Smooth muscle cell (in vitro differentiated cells): Measurements from ENCODE around the gene PRSS50. TPM values are rescaled to one million over a fixed set of nuclear protein-coding genes. Genes with fewer than 3 reads are reported as not detected.

Source experiments
- DNase-seq: peaks from one replicate; lab custom pipeline; 2025; ENCODE audit not compliant: unreplicated experiment; lab: John Stamatoyannopoulos, UW
- H2AFZ ChIP-seq: fragments of 200-600 bp; sonication (generic); 2 replicates; pipeline ENCODE4 v1.6.0; 2016; ENCODE audit warnings: antibody characterized with exemption, low read depth, mild to moderate bottlenecking
- H3F3A ChIP-seq: fragments of 200-600 bp; sonication (generic); 2 replicates; pipeline ENCODE4 v1.6.0; 2017; ENCODE audit warnings: antibody characterized with exemption, low read depth
- H3K27ac ChIP-seq: fragments of 200-600 bp; sonication (generic); 2 replicates; pipeline ENCODE4 v1.5.1; 2016; ENCODE audit warnings: low read depth, mild to moderate bottlenecking
- H3K27me3 ChIP-seq: fragments of 200-600 bp; sonication (generic); 2 replicates; pipeline ENCODE4 v1.6.1; 2016; ENCODE audit warnings: low read depth, mild to moderate bottlenecking
- H3K36me3 ChIP-seq: fragments of 200-600 bp; sonication (generic); 2 replicates; pipeline ENCODE4 v1.5.1; 2016; ENCODE audit warnings: low read depth
- H3K4me1 ChIP-seq: fragments of 200-600 bp; sonication (generic); 2 replicates; pipeline ENCODE4 v1.5.1; 2016; ENCODE audit warnings: low read depth
- H3K4me2 ChIP-seq: fragments of 200-600 bp; sonication (generic); 2 replicates; pipeline ENCODE4 v1.6.0; 2016; ENCODE audit warnings: mild to moderate bottlenecking
- H3K4me3 ChIP-seq: fragments of 200-600 bp; sonication (generic); 2 replicates; pipeline ENCODE4 v1.5.1; 2016; ENCODE audit warnings: mild to moderate bottlenecking
- H3K79me2 ChIP-seq: fragments of 200-600 bp; sonication (generic); 2 replicates; pipeline ENCODE4 v1.6.0; 2016; ENCODE audit warnings: low read depth, mild to moderate bottlenecking
- H3K9ac ChIP-seq: fragments of 200-600 bp; sonication (generic); 2 replicates; pipeline ENCODE4 v1.6.0; 2016; ENCODE audit warnings: low read depth
- H3K9me3 ChIP-seq: fragments of 200-600 bp; sonication (generic); replicated peaks from 2 replicates; pipeline ENCODE4 v1.5.1; 2016; ENCODE audit warnings: low read depth
- H4K20me1 ChIP-seq: fragments of 200-600 bp; sonication (generic); 2 replicates; pipeline ENCODE4 v1.6.0; 2016; ENCODE audit warnings: low read depth
- CTCF ChIP-seq: fragments of 200-600 bp; sonication (generic); IDR thresholded peaks from 2 replicates; pipeline ENCODE4 v1.5.1; 2017; ENCODE audit warnings: borderline replicate concordance, mild to moderate bottlenecking, antibody characterized with exemption; ENCODE audit not compliant: insufficient read depth, poor library complexity, severe bottlenecking
- WGBS: methylation state at CpG from one replicate; pipeline ENCODE4 v1.1.7; 2016; ENCODE audit warnings: low lambda C conversion rate; 5-methylcytosine and 5-hydroxymethylcytosine counted together
- polyA plus RNA-seq: library from polyadenylated mRNA; unstranded; fragments of >200 nt; fragmentation: Nextera tagmentation; extraction: Ambion mirVana; gene quantifications from 2 replicates; pipeline ENCODE4 v1.2.1, GENCODE V29; 2016
- total RNA-seq: library from RNA; depleted of rRNA; stranded (reverse); fragments of >200 nt; gene quantifications from 2 replicates; pipeline ENCODE4 v1.2.3, GENCODE V29; 2014

The PRSS50 gene
- total and polyA plus RNA-seq, 2 experiments from 2014 or later, result 0.54 to 0.73 TPM

DNA sequence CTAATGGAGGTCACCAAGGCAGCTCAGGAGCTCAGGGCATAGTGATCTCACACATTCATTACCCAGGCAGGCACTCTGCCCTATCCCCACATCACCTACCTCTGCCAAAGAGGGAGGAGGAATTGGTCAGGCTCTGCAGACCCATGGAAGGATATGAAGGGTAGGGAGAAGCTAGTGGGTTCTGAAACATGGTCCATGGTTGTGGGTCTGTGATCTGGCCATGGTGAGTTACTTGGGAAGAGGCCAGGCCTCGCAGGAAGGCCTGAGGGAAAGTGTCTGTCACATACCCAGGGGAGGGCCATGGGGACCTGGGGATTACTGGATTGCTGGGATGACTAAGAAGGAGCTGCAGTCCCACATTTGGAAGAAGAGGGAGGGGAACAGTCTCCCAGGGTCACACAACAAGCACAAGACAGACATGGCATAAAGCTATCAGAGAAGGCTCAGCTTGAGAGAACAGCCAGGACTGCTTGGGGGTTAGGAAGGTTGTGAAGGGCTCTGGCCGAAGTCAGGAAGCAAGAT, 1.4 kb upstream of the PRSS50 start:
- no peaks in the 10 kb centered on the region for H3F3A ChIP-seq
- H2AFZ ChIP-seq, result no peak overlapping the region
- no peak for DNase-seq
- H3K36me3 ChIP-seq, result no peaks in the 10 kb centered on the region
- no peaks in the 10 kb centered on the region for H3K27me3 ChIP-seq
- H3K27ac ChIP-seq, result no peak overlapping the region
- no peak overlapping the region for H3K4me2 ChIP-seq
- no peak for TF ChIP-seq CTCF
- H3K79me2 ChIP-seq, result no peaks in the 10 kb centered on the region
- no peaks in the 10 kb centered on the region for H4K20me1 ChIP-seq
- H3K9ac ChIP-seq, result no peak overlapping the region
- 53% methylated on average over 2 of the region's 2 CpGs for WGBS
- H3K4me3 ChIP-seq, result no peak overlapping the region
- no peaks in the 10 kb centered on the region for H3K4me1 ChIP-seq
- no peaks in the 10 kb centered on the region for H3K9me3 ChIP-seq

- no peaks in the 10 kb centered on the region for H3K27me3 ChIP-seq
- WGBS, result 85% methylated on average over 16 of the region's 19 CpGs
- TF ChIP-seq CTCF, result no peak
Measured at GRCh38 chr3:46716461-46717441, 918 bp downstream of the PRSS50 start.

GRCh38 chr3:46715507-46716175, 2.0 kb downstream of the PRSS50 start:
- Histone ChIP-seq H3K27me3 (no peaks in the 10 kb centered on the region), H3K79me2 (no peaks in the 10 kb centered on the region), H3K9ac (no peak overlapping the region), H4K20me1 (no peaks in the 10 kb centered on the region), H3K27ac (no peak overlapping the region), H3F3A (no peaks in the 10 kb centered on the region), H3K4me1 (no peaks in the 10 kb centered on the region), H3K36me3 (no peaks in the 10 kb centered on the region), H3K4me2 (no peak overlapping the region), H2AFZ (no peak overlapping the region), H3K9me3 (no peaks in the 10 kb centered on the region), H3K4me3 (no peak overlapping the region)
- TF ChIP-seq CTCF, result no peak
- 91% methylated on average over 11 of the region's 11 CpGs for WGBS
- DNase-seq, result no peak

More at GRCh38 chr3:46716461-46717441, 918 bp downstream of the PRSS50 start:
- Histone ChIP-seq H3K9me3 (no peaks in the 10 kb centered on the region), H3K27ac (no peak overlapping the region), H3F3A (no peaks in the 10 kb centered on the region), H2AFZ (no peak overlapping the region), H3K4me3 (no peak overlapping the region), H3K4me2 (no peak overlapping the region), H3K36me3 (no peaks in the 10 kb centered on the region), H4K20me1 (no peaks in the 10 kb centered on the region), H3K4me1 (no peaks in the 10 kb centered on the region), H3K9ac (no peak overlapping the region), H3K79me2 (no peaks in the 10 kb centered on the region)
- DNase-seq, result no peak
